NCI-H82 (cell line): Measurements from ENCODE around the gene SPIRE1.

ENCODE experiments used
- DNase-seq: peaks from one replicate; lab custom pipeline; 2025; lab: John Stamatoyannopoulos, UW

Gene SPIRE1

DNA sequence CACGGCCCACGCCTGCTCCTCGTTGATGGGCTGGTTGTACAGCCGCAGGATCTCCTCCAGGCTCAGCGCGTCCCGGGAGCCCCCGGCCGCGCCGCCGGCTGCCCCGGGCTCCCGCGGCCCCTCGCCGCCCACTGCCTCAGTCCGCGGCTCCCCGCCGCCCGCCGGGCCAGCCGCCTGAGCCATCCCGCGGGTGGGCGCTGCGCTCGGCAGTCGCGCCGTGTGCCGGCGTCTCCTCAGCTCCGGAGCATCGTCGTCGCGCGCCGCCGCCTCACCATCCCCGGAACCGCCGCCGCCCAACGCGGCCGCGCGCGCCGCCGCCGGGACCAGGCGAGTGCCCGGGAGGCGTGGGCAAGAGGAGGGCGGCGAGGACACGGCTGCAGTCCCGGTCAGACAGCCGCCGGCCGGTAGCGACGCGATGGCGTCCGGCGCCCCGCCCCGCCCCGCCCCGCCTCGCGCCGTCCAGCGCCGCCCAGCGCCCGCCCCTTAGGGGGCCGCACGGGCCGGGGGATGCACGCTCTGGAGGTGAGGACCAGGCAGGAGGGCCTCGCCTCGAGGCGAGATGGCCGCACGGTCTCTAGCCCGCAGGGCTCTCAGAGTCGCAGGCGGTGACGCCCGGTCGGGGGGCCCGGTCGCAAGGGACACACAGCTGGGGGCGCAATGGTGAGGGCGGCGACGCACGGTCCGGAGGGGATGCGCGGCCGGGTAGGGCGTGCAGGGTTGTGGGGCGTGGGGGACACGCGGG lies at the start of gene SPIRE1:
Gene SPIRE1, minus strand, starts transcription at position 424 of the 742 bp plus-strand sequence. Its CDS starts 241 bp downstream, at position 183.
- DNase-seq: peak; percentile 84

GRCh38 chr18:12703664-12704063 lies 45.8 kb upstream of the SPIRE1 start:
- peak; percentile 62 for DNase-seq

- no peak for DNase-seq
Observed at GRCh38 chr18:12703096-12703567, 45.2 kb upstream of the SPIRE1 start.

- DNase-seq: peak; percentile 91
Observed at GRCh38 chr18:12702221-12703095, 44.6 kb upstream of the SPIRE1 start, which contains the start of the genes CEP76 and PSMG2. CEP76 (minus strand) TSS chr18:12702723; CDS start chr18:12702548, 175 bp downstream. PSMG2 (plus strand) TSS chr18:12703042; CDS start chr18:12703108, 66 bp downstream.

- DNase-seq: no peak
Observed at GRCh38 chr18:12701161-12701560, 43.3 kb upstream of the SPIRE1 start.

GRCh38 chr18:12699747-12700146 lies 41.8 kb upstream of the SPIRE1 start:
- DNase-seq: no peak

DNA sequence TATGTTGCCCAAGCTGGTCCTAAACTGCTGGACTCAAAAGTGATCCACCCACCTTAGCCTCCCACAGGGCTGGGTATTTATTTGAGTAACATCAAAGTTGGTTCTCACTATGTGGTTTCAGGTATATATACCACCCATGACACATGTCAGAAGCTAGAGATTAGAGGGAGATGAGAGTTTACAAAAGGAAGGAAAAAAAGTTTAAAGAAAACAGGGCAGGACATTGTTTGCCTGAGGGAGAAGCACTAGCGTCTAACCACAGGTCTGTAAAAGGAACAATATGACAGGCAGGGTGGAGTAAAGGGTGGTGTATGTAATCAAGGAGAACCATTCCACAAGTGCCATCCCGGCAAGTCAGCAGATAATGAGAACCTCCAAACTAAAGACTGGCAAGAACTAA lies 36.1 kb upstream of the SPIRE1 start:
- DNase-seq: no peak

- DNase-seq: no peak
Observed at GRCh38 chr18:12692206-12692605, 34.3 kb upstream of the SPIRE1 start.

DNA sequence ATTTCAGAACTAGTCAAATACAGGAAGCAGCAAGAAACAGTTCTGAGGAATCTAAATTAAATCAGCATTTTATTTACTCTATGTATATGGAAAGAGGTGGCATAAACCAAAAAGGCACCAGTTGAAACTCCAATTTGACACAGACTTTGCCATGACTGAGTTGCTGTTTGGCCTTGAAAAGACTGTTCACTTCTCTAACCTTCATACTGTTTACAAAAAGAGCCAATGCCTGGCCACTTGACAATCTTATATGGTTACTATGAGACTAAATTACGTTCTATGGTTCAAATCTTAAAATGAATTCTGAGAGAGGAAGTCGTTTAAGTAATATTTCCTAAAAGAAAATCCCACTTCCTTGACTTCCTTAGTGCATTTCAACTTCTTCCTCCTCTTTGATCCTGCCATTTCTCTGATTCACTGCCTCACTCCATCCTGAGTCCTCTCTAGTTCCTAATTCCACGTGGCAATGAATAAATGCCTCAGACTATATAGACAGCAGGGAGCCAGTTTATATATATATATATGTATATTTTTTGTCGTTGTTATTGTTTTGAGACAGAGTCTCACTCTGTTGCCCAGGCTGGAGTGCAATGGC lies 31.4 kb upstream of the SPIRE1 start:
- no peak for DNase-seq

- peak; percentile 69 for DNase-seq
Observed at GRCh38 chr18:12686100-12686499, 28.2 kb upstream of the SPIRE1 start.

GRCh38 chr18:12679183-12679786 lies 21.4 kb upstream of the SPIRE1 start:
- DNase-seq: no peak

- DNase-seq: no peak
Observed at GRCh38 chr18:12668041-12668440, 10.1 kb upstream of the SPIRE1 start.

DNA sequence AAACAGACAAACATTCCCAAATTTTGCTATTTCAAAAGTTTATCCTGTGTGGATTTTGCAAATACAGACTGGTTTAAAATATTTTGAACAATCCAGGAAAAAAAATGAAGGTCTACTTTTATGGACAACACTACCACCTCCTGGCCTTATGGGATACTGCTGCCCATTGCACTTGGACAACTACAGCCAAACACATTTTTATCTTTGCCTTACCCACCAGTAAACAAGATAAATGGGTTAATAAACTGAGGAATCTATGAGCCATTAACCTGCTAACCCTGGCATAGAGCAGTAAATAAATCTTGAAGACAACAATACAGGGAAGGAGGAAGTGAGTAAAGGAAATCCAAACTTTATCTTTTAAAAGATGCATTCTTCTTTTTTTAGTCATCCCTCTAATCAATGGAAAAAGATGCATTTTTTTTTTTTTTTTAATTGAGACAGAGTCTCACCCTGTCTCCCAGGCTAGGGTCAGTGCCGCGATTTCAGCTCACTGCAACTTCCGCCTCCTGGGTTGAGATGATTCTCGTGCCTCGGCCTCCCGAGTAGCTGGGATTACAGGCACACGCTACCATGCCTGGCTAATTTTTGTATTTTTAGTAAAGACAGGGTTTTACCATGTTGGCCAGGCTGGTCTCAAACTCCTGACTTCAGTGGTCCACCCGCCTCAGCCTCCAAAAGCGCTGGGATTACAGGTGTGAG lies 2.1 kb upstream of the SPIRE1 start:
- peak; percentile 64 for DNase-seq

DNA sequence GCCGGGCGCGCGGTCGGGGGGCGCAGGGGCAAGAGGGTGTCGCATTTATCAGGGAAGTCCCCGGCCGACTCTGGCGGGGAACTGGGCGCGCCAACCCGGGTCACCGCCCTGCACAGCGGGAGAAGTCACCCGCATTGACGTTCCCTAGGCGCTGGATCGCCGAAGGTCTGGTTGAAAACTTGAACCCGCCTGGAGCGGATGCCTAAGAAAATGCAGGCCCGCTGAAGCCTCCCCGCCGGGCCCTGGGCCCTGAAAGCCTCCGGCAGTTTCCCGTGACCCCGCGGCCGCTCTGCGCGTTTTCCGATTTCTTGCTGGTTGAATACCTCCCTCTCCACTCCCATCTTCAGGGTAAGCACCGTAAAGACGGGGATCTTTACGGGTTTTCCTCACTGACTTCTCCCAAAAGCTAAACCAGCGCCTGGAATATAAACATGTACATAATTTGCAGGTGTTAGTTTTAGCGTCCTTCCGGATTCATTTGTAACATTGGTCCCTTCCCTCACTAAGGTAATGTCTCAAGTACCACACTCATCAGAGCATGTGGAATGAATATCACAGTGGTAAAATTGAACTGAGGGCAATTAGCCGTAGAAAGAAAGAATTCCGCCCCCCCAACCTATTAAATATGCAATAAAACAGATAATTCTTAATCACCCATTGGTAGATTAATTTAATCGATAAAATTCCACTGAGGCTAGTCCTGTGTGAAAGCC lies 675 bp upstream of the SPIRE1 start:
- DNase-seq: peak; percentile 79

DNA sequence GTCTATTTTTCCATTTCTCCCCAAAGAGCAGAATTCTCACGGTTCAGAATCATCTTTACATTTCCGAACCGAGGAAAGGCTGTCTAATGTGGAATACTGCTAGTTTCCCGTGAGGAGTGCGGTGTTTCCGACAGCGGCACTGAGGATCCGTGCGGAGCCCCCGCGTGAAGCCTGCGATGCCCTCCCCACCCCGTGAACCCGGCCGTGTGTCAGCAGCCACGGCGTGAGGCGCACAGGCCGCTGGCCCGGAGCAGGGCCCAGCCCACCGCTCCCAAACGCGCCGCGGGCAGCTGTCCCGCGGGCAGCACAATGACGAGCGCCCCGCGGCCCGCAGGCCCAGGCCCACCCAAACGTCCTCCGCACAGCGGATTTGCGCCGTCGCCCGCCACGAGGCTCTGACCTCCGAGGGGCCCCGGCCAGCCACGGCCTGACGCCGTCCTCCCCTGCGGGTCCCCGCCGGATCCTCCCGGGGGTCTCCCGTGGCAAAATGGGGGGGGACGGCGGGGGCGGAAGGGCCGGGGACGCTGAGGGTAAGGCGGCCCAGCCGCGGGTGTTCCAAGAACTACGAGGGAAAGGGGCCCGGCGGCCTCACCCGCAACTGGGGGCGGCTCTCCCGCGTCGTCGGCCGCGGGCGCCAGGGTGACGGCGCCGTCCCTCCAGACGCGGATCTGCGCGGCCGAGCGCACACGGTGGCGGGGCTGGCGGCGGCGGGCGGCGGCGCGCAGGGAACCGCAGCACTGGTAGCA lies 796 bp downstream of the SPIRE1 start:
- peak; percentile 46 for DNase-seq

GRCh38 chr18:12656605-12656937 lies 1.3 kb downstream of the SPIRE1 start:
- DNase-seq: no peak

GRCh38 chr18:12654971-12655370 lies 2.9 kb downstream of the SPIRE1 start:
- DNase-seq: no peak

- DNase-seq: peak; percentile 24
Observed at GRCh38 chr18:12652861-12653401, 5.0 kb downstream of the SPIRE1 start.

GRCh38 chr18:12651651-12652050 lies 6.3 kb downstream of the SPIRE1 start:
- no peak for DNase-seq

DNA sequence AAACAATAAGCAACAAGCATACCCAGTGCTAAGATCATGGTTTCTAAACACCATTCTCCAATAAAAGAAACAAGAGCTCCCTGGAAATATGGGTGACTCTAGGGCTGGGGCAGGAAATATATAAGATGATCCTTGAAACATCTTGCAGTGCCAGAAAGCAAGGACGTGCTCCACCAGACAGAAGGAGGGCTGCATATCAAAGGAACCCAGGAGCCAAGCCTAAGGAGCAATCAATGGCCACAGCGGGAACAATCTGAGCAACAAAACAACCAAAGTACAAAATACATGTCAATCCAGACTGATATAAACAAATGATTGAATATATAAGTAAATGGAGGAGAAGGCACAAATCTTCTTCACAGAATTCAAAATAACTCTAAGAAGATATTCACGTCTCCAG lies 10.1 kb downstream of the SPIRE1 start:
- no peak for DNase-seq
